H1 (cell line): Measurements from ENCODE around the gene CADPS.

ENCODE experiments used
- ATF3 ChIP-seq: IDR thresholded peaks from 2 replicates; pipeline ENCODE4 v1.6.1; 2011; ENCODE audit warnings: low read depth, mild to moderate bottlenecking, low read length; ENCODE audit not compliant: insufficient read depth
- CEBPB ChIP-seq: IDR thresholded peaks from 2 replicates; pipeline ENCODE4 v1.6.1; 2012; ENCODE audit warnings: low read depth, low read length
- CTCF ChIP-seq, 3 experiments: IDR thresholded peaks; 1 replicate in 2 of 3; 2 replicates in 1 of 3; pipeline versions ENCODE4 v1.5.1 to v1.6.1; 2011; ENCODE audit warnings: low read length in 3 of 3, mild to moderate bottlenecking in 3 of 3, inconsistent platforms in 2 of 3, low read depth in 1 of 3, moderate library complexity in 1 of 3; ENCODE audit not compliant: insufficient read depth in 1 of 3; ENCODE audit errors: control extremely low read depth in 1 of 3
- EZH2 ChIP-seq: fragments of 200-600 bp; sonication (generic); IDR thresholded peaks from 2 replicates; pipeline ENCODE4 v1.7.1; 2012; ENCODE audit warnings: low read depth, mild to moderate bottlenecking, moderate library complexity, low read length, inconsistent platforms; ENCODE audit not compliant: severe bottlenecking
- HDAC6 ChIP-seq: IDR thresholded peaks from one replicate; pipeline ENCODE4 v1.7.1; 2012; ENCODE audit warnings: low read depth, mild to moderate bottlenecking, inconsistent platforms, low read length, moderate library complexity
- NRF1 ChIP-seq: IDR thresholded peaks from 2 replicates; pipeline ENCODE4 v1.6.1; 2011; ENCODE audit warnings: mild to moderate bottlenecking, low read depth, low read length, improper control_type of control experiment
- POLR2A ChIP-seq, 2 experiments: IDR thresholded peaks; 1 replicate in 1 of 2; 2 replicates in 1 of 2; pipeline ENCODE4 v1.6.1; 2011; ENCODE audit warnings: low read depth in 2 of 2, low read length in 2 of 2, mild to moderate bottlenecking in 2 of 2; ENCODE audit errors: control extremely low read depth in 1 of 2
- POLR2AphosphoS5 ChIP-seq: IDR thresholded peaks from 2 replicates; pipeline ENCODE4 v1.6.1; 2011; ENCODE audit warnings: low read depth, low read length
- RAD21 ChIP-seq, 2 experiments: IDR thresholded peaks in 1 of 2; conservative IDR thresholded peaks in 1 of 2; 2 replicates each; pipeline ENCODE4 v1.6.1; 2011; ENCODE audit warnings: low read depth in 2 of 2, low read length in 2 of 2, improper control_type of control experiment in 1 of 2, inconsistent platforms in 1 of 2, mild to moderate bottlenecking in 1 of 2, moderate library complexity in 1 of 2
- RNF2 ChIP-seq: fragments of 200-900, 300-1000 bp; sonication (generic); IDR thresholded peaks from 2 replicates; pipeline ENCODE4 v1.7.1; 2016; ENCODE audit warnings: borderline replicate concordance, low read depth, mild to moderate bottlenecking, antibody characterized with exemption, low read length; ENCODE audit not compliant: poor library complexity, severe bottlenecking; ENCODE audit errors: missing control alignments
- SIN3A ChIP-seq, 2 experiments: IDR thresholded peaks in 1 of 2; conservative IDR thresholded peaks in 1 of 2; 2 replicates each; pipeline ENCODE4 v1.6.1; 2011 to 2012; ENCODE audit warnings: low read length in 2 of 2, improper control_type of control experiment in 1 of 2, low read depth in 1 of 2, mild to moderate bottlenecking in 1 of 2
- TAF1 ChIP-seq: IDR thresholded peaks from 2 replicates; pipeline ENCODE4 v1.6.1; 2011; ENCODE audit warnings: mild to moderate bottlenecking, low read depth, low read length

- TF ChIP-seq RAD21 (IDR thresholded peaks at IDR 0.05 in 1 of 2, conservative IDR thresholded peaks at IDR 0.05 in 1 of 2; ENCODE audit: low read depth in 2 of 2, low read length in 2 of 2), result no peak
- no peak for TF ChIP-seq NRF1
- TF ChIP-seq POLR2AphosphoS5, result no peak
- no peak for TF ChIP-seq POLR2A (IDR thresholded peaks at IDR 0.05; ENCODE audit: control extremely low read depth in 1 of 2, low read depth in 2 of 2, low read length in 2 of 2)
- TF ChIP-seq CTCF (IDR thresholded peaks at IDR 0.05; ENCODE audit: control extremely low read depth in 1 of 3, insufficient read depth in 1 of 3, low read depth in 1 of 3, low read length in 3 of 3), result no peak
- no peak for TF ChIP-seq TAF1
- no peak for TF ChIP-seq CEBPB
- no peak for TF ChIP-seq ATF3
- no peak for TF ChIP-seq RNF2
- TF ChIP-seq EZH2, result no peak
- TF ChIP-seq SIN3A (conservative IDR thresholded peaks at IDR 0.05 in 1 of 2, IDR thresholded peaks at IDR 0.05 in 1 of 2; ENCODE audit: low read depth in 1 of 2, low read length in 2 of 2), result no peak
- no peak for TF ChIP-seq HDAC6
Measured at GRCh38 chr3:62815981-62816380, 59.2 kb downstream of the CADPS start.
